Bronchial epithelial cell (primary cell): Measurements from ENCODE around the gene ADSS1. TPM values are rescaled to one million over a fixed set of nuclear protein-coding genes. Genes with fewer than 3 reads are reported as not detected.
"Not testable (repeated sequence)": the region's sequence is repeated elsewhere in the genome, so short reads cannot be mapped to it uniquely, and the experiment has no call there.

ENCODE experiments used
- DNase-seq: peaks from one replicate; pipeline ENCODE4 v3.0.0-alpha.2; 2010; ENCODE audit warnings: low read depth
- FAIRE-seq: peaks from 2 replicates; lab custom pipeline; 2011; peaks lifted over from hg19 to GRCh38; lab: Jason Lieb, UNC
- H3K27me3 ChIP-seq: 2 replicates; pipeline ENCODE4 v1.5.1; 2011; ENCODE audit warnings: low read length; ENCODE audit not compliant: control insufficient read depth, insufficient read depth
- H3K36me3 ChIP-seq: 2 replicates; pipeline ENCODE4 v1.5.1; 2011; ENCODE audit warnings: low read length; ENCODE audit not compliant: control insufficient read depth, insufficient read depth
- H3K4me3 ChIP-seq: 2 replicates; pipeline ENCODE4 v1.5.1; 2011; ENCODE audit warnings: mild to moderate bottlenecking, low read depth, low read length, control low read depth
- total RNA-seq: library from RNA; depleted of rRNA; stranded (reverse); fragments of >200 nt; gene quantifications from 2 replicates; pipeline ENCODE4 v1.2.1, GENCODE V29; 2014
- TF ChIP-seq, protein P1 (sequence below): IDR thresholded peaks from 2 replicates; pipeline ENCODE4 v1.5.1; 2011; ENCODE audit warnings: mild to moderate bottlenecking, moderate library complexity, low read length, control low read depth, inconsistent platforms; ENCODE audit not compliant: insufficient read depth, severe bottlenecking

The ADSS1 gene
- total RNA-seq, 1 donor from 2014 or later = 18.2 TPM

DNA sequence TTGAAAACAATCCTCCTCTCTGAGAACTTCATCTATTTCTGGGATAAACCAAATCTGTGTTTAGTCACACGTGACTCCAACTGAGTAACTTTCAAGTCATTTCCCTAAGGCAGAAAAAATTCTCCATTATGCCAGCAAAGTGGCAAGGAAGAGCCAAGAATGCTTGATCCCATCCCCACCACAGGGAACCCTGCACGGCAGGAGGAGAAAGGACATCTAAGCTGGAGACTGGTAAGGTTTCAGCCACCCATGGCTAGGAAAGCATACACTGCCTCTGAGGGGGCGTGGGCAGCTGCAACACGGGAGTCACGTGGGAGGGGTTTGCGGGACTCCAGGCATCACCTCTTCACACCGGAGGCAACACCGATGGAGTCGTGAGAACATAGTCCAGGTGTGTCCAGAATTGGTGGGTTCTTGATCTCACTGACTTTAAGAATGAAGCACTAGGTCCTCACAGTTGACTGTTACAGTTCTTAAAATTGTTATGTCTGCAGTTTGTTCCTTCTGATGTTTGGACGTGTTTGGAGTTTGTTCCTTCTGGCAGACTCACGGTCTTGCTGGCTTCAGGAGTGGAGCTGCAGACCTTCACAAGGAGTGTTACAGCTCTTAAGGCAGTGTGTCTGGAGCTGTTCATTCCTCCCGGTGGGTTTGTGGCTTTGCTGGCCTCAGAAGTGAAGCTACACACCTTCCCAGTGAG, 26.2 kb downstream of the ADSS1 start:
- Histone ChIP-seq H3K36me3 (peaks cover 5% of the 10 kb centered on the region), H3K27me3 (no peaks in the 10 kb centered on the region), H3K4me3 (no peak overlapping the region)
- TF ChIP-seq, protein P1, sequence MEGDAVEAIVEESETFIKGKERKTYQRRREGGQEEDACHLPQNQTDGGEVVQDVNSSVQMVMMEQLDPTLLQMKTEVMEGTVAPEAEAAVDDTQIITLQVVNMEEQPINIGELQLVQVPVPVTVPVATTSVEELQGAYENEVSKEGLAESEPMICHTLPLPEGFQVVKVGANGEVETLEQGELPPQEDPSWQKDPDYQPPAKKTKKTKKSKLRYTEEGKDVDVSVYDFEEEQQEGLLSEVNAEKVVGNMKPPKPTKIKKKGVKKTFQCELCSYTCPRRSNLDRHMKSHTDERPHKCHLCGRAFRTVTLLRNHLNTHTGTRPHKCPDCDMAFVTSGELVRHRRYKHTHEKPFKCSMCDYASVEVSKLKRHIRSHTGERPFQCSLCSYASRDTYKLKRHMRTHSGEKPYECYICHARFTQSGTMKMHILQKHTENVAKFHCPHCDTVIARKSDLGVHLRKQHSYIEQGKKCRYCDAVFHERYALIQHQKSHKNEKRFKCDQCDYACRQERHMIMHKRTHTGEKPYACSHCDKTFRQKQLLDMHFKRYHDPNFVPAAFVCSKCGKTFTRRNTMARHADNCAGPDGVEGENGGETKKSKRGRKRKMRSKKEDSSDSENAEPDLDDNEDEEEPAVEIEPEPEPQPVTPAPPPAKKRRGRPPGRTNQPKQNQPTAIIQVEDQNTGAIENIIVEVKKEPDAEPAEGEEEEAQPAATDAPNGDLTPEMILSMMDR = no peak
- FAIRE-seq (no peak), DNase-seq (peak; percentile 50)

DNA sequence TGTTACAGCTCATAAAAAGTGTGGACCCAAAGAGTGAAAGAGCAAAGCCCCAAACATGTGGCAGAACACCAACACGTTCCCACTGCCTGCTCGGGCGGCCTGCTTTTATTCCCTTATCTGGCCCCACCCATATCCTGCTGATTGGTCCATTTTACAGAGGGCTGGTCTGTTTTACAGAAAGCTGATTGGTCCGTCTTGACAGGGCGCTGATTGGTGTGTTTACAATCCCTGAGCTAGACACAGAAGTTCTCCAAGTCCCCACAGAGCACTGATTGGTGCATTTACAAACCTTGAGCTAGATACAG, 26.7 kb downstream of the ADSS1 start:
- not testable (repeated sequence) for FAIRE-seq

DNA sequence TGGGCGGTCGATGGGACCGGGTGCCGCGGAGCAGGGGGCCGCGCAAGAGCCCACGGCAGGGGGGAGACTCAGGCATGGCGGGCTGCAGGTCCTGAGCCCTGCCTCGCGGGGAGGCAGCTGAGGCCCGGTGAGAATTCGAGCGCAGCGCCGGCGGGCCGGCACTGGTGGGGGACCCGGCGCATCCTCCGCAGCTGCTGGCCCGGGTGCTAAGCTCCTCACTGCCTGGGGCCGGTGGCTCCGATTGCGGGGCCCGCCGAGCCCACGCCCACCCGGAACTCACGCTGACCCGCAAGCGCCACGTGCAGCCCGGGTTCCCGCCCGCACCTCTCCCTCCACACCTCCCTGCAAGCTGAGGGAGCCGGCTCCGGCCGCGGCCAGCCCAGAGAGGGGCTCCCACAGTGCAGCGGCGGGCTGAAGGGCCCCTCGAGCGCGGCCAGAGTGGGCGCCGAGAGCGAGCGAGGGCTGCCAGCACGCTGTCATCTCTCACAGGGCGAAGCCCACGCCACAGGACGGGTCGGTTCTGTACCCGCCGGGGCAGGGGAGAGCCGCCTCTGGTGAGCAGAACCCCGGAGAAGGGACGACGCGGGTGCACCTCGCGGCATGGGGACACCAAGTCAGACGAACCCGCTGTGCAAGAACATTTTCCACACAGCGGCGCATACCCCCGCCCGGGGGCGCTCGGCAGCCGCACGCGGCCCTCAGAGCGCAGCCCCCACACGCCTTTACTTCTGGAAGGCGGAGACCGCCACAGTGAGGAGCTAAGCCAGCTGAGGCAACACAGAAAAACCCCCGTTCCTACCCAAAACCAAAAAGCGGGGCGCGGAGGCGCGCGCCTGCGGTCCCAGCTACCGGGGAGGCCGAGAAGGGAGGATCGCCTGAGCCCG, 27.8 kb downstream of the ADSS1 start:
- no peaks in the 10 kb centered on the region for H3K27me3 ChIP-seq
- H3K4me3 ChIP-seq = peak overlapping the region; percentile 82
- H3K36me3 ChIP-seq = peaks cover 16% of the 10 kb centered on the region
- DNase-seq (no peak), FAIRE-seq (no peak)
- TF ChIP-seq, protein P1 = no peak

More for the DNA sequence above, 26.7 kb downstream of the ADSS1 start:
- H3K27me3 ChIP-seq, H3K36me3 ChIP-seq, DNase-seq, H3K4me3 ChIP-seq: not testable (repeated sequence)

DNA sequence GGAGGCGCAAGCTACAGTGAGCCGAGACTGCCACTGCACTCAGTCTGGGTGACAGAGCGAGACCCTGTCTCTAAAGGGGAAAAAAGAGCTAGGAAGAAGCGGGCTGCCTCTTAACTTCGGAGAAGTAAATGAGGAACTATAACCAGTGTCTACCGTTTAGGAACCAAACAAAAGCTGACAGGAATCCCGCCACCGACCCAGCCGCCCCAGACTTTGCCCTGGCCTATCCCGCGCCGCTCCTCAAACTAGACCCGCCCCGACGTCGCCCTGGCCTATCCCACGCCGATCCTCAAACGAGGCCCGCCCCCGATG, 28.4 kb downstream of the ADSS1 start:
- DNase-seq (no peak), FAIRE-seq (no peak)
- H3K27me3 ChIP-seq = no peaks in the 10 kb centered on the region
- H3K4me3 ChIP-seq = peak overlapping the region; percentile 82
- TF ChIP-seq, protein P1 = no peak
- peaks cover 22% of the 10 kb centered on the region for H3K36me3 ChIP-seq

DNA sequence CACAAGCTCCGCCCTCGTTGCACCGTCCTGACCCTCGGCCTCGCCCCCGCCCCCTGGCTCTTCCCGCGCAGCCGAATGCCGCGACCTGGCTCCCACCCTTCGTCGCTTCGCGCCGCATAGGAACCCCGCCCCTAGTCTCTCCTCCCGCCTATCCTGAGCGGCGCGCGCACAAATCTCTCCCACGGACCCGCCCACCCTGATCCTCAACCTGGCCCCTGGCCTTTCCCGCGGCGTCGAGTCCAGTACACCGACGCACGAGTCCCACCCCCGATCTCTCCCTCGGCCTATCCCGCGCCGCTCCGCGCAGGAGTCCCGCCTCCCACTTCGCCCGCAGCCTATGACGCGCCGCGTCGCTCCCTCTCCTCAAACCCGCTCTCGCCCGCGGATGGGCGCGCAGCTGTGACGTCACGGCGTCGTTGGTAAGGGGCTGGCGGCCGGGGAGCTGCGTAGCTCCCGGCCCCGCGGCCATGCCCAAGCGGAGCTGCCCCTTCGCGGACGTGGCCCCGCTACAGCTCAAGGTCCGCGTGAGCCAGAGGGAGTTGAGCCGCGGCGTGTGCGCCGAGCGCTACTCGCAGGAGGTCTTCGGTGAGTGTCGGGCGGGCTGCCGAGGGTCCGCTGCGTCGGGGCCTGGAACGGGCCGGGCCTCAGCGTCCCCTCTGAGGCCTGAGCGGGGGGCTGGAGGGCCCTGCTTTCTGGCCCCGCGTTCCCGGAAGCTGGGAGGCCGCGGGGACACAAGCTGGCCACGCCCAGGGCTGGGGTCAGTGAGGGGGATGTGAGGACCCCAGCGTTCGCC, 28.9 kb downstream of the ADSS1 start, which contains the start of gene SIVA1:
Gene SIVA1, plus strand, starts transcription at position 413 of the 793 bp plus-strand sequence. Its CDS starts 55 bp downstream, at position 468.
- FAIRE-seq (no peak), DNase-seq (peak; percentile 96)
- TF ChIP-seq, protein P1 = no peak
- peaks cover 26% of the 10 kb centered on the region for H3K36me3 ChIP-seq
- H3K27me3 ChIP-seq = no peaks in the 10 kb centered on the region
- peak within 1 kb of the TSS; percentile 82 for H3K4me3 ChIP-seq
